ENCODE data around the gene GNG12. TPM values are rescaled to one million over a fixed set of nuclear protein-coding genes. Genes with fewer than 3 reads are reported as not detected.

Gene GNG12
- total and polyA plus RNA-seq, 8 donors = 21.7 to 189 (median 59.6) TPM

GRCh38 chr1:67785847-67786753 lies 47.2 kb downstream of the GNG12 start:
- TF ChIP-seq CTCF (IDR thresholded peaks at IDR 0.05) (no peak), EP300 (IDR thresholded peaks at IDR 0.05) (no peak), POLR2AphosphoS5 (IDR thresholded peaks at IDR 0.05) (no peak), POLR2A (IDR thresholded peaks at IDR 0.05) (no peak)
- 72 to 86% (median 82%) methylated on average over 4 of the region's 4 CpGs for whole genome bisulfite sequencing, 5 donors
- no peaks in the 10 kb centered on the region for H3K27me3 ChIP-seq
- H3K9me3 ChIP-seq = no peaks in the 10 kb centered on the region
- peaks cover 0 to 49% (median 24%) of the 10 kb centered on the region in 4 donors for H3K4me1 ChIP-seq
- H3K4me3 ChIP-seq = no peak overlapping the region
- H3K27ac ChIP-seq = peak overlapping the region in 2 of 5 donors; percentile 14 to 48
- intact Hi-C loops (cut with DNase I; ENCODE audit: low total_unique reads) = no loop called here
- no peaks in the 10 kb centered on the region for H3K36me3 ChIP-seq
- no peak for DNase-seq

- no peak overlapping the region for H3K27ac ChIP-seq
- WGBS, 5 donors = 83 to 89% (median 89%) methylated on average over 6 of the region's 6 CpGs
- H3K4me3 ChIP-seq = no peak overlapping the region
- no peak for DNase-seq
- no peaks in the 10 kb centered on the region for H3K9me3 ChIP-seq
- peaks cover 0 to 52% (median 21%) of the 10 kb centered on the region in 4 donors for H3K4me1 ChIP-seq
- TF ChIP-seq POLR2A (IDR thresholded peaks at IDR 0.05) = no peak
- no peak for TF ChIP-seq POLR2AphosphoS5 (IDR thresholded peaks at IDR 0.05)
- TF ChIP-seq EP300 (IDR thresholded peaks at IDR 0.05) = no peak
- TF ChIP-seq CTCF (IDR thresholded peaks at IDR 0.05) = no peak
- intact Hi-C loops (cut with DNase I; ENCODE audit: low total_unique reads) = no loop called here
- H3K36me3 ChIP-seq = no peaks in the 10 kb centered on the region
- H3K27me3 ChIP-seq = no peaks in the 10 kb centered on the region
These were observed 48.6 kb downstream of the GNG12 start for GRCh38 chr1:67784545-67785186.

- WGBS, 5 donors = 71 to 95% (median 84%) methylated on average over 2 of the region's 2 CpGs
- H3K27me3 ChIP-seq = no peaks in the 10 kb centered on the region
- intact Hi-C loops (cut with DNase I; ENCODE audit: low total_unique reads) = no loop called here
- TF ChIP-seq EP300 (IDR thresholded peaks at IDR 0.05) (no peak), POLR2AphosphoS5 (IDR thresholded peaks at IDR 0.05) (peak in 2 of 3 donors; percentile 10 to 21), POLR2A (IDR thresholded peaks at IDR 0.05) (no peak), CTCF (IDR thresholded peaks at IDR 0.05) (no peak)
- no peaks in the 10 kb centered on the region for H3K9me3 ChIP-seq
- H3K27ac ChIP-seq = peak overlapping the region in 1 of 5 donors; percentile 63
- DNase-seq = peak in 1 of 2 donors; percentile 44
- H3K4me1 ChIP-seq = peaks cover 0 to 35% (median 4%) of the 10 kb centered on the region in 4 donors
- H3K36me3 ChIP-seq = peaks cover 0 to 9% (median 7%) of the 10 kb centered on the region in 4 donors
- H3K4me3 ChIP-seq = no peak overlapping the region
These were observed 52.6 kb downstream of the GNG12 start for GRCh38 chr1:67780637-67781036.

GRCh38 chr1:67777440-67777839 lies 55.8 kb downstream of the GNG12 start:
- H3K27ac ChIP-seq = peak overlapping the region in 4 of 5 donors; percentile 39 to 75 (median 52)
- H3K27me3 ChIP-seq = no peaks in the 10 kb centered on the region
- H3K4me1 ChIP-seq = peaks cover 0 to 25% (median 0%) of the 10 kb centered on the region in 4 donors
- H3K4me3 ChIP-seq = no peak overlapping the region
- intact Hi-C loops (cut with DNase I; ENCODE audit: low total_unique reads) = no loop called here
- 53 to 75% (median 68%) methylated on average over 4 of the region's 4 CpGs for WGBS, 5 donors
- peaks cover 0 to 33% (median 14%) of the 10 kb centered on the region in 4 donors for H3K36me3 ChIP-seq
- DNase-seq = peak in 1 of 2 donors; percentile 65
- TF ChIP-seq POLR2A (IDR thresholded peaks at IDR 0.05) (no peak), POLR2AphosphoS5 (IDR thresholded peaks at IDR 0.05) (no peak), EP300 (IDR thresholded peaks at IDR 0.05) (no peak), CTCF (IDR thresholded peaks at IDR 0.05) (no peak)
- no peaks in the 10 kb centered on the region for H3K9me3 ChIP-seq

Measured in stomach (tissue), 9 donors.